Fibroblast of skin of abdomen (primary cell): ENCODE data around the gene SLC5A11.

Experiments used
- DNase-seq: peaks from one replicate; pipeline ENCODE4 v3.0.0-alpha.2; 2013

SLC5A11 gene

DNA sequence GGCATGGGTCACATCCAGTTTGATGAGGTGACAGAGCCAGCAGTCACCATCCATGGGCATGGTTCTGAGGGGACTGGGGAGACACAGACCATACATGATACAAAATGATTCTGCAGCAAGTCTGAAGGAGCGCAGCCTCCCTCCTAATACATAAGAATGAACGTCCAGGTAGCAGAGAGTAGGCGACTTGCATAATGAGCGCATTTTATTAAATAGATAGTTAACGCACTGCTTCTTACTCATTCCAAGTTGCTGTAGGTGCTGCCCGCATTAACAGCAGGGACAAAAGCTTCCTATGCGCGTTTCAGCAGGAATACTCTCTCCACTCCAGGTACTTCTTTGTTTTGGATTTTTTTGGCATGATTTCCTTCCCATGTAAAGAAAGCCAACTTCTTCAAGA, 73.8 kb downstream of the SLC5A11 start:
- DNase-seq = no peak

DNA sequence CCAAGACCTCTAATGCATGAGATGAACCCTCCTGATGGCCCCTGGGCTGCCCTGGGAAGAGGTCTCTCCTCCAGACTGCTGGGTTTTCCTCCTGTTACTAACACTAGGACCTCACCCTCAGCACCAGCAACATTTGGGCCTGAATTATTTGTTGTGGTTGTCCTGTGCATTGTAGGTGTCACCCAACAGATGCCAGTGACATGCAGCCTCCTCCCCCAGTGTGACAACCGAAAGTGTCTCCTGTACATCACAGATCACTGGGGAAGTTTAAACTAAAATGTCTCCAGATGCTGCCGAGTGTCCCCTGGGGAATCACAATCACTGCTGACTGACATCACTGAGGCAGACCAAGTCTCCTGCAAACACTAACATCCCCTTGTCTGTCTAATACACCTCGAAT, 74.8 kb downstream of the SLC5A11 start:
- no peak for DNase-seq

DNA sequence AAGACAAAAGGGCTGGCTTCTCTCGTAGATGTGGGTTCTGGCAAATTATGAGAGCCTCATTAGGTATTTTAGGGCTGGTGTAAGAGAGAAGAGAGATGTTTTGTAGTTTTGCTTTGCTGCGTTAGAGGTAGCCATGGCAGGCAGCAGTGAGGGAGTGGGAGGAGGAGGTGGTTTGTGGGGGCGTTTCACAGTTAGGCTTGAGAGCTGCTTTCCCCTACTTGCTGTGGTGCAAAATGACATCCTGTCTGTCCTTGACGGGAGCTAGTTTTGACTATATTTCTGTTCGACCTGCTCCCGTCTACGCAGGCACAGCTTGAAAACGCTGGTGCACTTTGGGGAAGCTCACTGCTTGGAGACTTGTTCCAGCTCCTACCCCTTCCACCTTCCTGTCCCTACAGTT, 75.5 kb downstream of the SLC5A11 start:
- DNase-seq = no peak

DNA sequence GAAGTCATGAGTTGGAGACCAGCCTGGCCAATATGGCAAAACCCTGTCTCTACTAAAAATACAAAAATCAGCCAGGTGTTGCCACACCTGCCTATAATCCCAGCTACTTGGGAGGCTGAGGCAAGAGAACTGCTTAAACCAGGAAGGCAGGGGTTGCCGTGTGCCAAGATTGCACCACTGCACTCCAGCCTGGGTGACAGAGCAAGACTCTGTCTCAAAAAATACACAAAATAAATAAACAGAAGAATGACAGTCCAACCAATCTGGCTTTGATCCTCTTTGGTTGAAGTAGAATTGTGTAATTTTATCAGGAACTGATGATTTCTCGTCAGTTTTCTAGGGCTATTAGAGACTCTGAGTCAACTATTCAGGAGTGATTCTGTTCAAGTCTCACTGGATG, 79.4 kb downstream of the SLC5A11 start:
- no peak for DNase-seq

DNA sequence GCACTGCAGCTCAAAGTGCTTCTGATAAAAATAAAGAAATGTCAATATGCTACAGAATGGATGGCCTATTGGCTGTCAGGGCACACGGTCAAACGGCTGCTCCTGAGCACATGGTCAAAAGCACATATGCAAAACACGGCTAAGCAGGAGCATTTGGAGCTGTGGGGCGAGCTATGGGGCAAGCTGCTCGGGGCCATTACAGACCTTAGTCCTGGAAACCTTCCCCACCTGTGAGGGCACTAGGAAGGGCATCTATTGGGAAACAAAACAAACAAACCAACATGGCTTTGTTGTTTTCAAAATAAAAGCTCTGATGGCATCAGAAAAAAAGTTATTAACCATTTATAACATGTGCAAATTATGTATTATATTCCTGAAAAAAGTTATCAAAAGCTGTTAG, 83.6 kb downstream of the SLC5A11 start:
- DNase-seq = no peak

DNA sequence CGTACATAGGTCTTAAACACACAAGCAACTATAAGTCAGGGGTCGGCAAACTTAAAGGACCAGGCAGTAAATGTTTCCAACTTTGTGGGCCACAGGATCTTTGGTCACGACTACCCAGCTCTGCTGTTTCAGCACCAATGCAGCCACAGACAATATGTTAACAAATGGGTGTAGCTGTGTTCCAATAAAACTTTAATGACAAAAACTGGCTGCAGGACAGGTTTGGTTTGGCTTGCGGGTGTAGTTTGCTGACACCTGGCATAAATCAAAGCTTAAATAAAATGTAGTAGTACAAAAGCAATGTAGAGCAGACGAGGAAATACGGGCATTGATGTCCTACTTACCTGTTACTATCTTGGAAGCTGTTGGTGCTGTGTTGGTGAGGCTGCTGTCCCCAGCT, 84.7 kb downstream of the SLC5A11 start:
- DNase-seq = no peak

DNA sequence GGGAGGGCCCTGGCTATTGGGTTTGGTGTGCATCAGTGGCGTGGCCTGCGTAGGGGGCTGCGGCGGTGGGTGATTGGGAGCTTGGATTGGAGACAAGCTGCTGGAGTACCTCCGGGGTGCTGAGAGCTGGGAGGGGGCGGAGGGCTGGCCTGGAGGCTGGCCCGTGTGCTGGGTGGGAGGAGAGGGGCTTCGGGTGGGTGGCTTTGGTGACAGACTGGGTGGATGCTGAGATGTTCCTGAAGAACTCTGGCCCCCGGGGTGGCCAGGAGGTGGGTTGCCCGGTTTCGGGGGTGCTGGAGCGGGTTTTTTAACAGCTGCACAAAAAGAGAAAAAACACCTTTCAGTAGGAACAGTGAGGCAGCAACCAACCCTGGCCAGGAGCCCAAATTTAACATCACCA, 85.3 kb downstream of the SLC5A11 start:
- DNase-seq = no peak

DNA sequence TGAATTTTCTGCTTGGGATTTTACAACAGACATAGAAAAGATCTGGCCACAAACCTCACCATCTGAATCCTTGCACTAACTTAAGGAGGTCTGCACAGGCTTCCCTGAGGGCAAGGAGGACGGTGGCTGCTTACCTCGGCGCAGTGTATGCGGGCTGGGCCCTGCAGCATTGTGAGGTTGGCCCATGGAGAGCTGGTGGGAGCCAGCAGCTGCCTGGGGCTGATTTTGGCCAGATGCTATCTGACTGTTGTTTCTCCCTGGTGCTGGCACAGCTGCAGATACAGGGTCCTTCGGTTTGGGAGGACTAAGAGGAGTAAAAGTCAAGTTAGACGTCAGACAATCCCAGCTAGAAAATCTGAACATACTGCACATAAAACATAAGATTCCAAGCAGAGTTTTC, 89.6 kb downstream of the SLC5A11 start:
- no peak for DNase-seq

DNA sequence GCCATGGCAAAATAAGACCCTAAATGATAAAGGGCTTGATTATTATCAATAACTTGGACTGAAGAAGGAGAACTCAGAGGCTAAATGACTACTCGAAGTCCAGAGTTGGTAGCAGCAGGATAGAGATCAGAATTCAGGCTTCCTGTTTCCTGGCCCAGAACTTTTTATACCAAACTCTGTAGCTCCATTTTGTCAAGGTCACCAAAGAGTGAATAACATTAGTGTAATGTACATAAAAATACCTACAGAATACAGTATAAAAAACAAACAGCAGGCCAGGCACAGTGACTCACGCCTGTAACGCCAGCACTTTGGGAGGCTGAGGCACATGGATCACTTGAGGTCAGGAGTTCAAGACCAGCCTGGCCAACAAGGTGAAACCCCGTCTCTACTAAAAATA, 90.4 kb downstream of the SLC5A11 start:
- DNase-seq = no peak

DNA sequence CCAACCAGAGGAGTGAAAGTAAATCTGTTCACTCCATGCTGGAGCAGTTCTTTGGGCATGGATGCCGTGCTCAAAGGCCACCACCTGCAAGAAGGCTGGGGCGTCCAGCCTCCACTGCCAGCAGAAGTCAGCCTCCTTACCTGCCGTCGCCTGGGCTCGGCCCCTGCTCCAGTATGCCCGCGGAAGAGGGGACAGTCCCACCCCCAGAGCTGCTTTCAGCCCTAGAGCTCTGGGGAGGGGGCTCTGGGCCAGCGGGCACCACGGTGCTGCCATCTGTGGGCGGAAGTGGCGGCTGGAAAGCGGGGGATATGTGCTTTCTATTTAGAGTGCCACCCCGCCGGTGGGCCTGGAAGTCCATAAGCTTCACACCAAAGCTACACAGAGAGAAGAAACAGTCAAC, 93.5 kb downstream of the SLC5A11 start:
- no peak for DNase-seq

DNA sequence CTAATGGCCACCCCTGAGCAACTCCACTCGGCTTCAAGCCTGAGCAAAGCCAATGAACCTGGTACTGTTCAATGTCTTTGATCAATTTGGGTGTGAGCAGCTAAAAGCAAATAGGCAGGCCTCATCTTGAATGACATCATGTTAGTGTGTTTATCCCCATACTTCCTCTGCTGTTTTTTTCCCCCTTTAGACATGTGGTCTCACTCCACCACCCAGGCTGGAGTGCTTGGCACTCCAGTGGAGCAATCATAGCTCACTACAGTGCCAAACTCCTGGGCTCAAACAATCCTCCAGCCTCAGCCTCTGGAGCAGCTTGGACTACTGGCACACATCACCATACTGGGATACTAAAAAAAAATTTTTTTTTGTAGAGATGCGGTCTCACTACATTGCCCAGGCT, 94.0 kb downstream of the SLC5A11 start:
- DNase-seq = no peak

DNA sequence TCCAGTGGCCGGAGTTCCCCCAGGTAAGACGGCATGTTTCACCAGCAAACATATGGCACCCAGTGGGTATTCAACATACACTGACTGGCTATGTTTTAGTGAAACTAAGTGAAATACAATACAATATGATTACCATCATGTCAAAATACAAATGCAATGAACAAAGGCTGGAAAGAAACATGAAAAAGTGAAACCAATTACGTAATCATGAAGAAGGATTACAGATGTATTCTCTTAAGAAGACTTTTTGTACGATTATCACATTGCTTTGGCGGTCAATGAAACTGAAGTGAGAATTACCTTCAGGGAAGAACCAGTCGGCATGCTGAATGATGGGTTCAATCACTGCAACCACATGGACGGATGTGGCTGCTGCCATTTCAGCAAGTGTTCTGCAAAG, 97.7 kb downstream of the SLC5A11 start:
- DNase-seq = no peak

DNA sequence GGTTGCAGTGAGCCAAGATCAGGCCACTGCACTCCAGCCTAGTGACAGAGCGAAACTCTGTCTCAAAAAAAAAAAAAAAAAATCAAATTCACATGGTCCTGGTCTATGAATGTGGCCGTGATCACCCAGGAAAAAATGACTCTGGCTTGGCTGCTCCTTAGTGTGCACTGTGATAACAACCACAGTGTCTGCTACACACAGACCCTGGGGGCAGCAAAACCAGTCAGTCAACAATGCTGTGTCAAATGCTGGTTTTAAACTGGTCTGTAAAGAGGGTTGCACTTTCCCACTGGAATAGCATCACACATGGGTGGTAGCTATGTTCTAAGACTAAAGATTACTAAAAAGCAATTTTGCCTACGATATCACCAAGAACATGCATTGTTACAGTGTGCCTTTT, 98.4 kb downstream of the SLC5A11 start:
- DNase-seq = no peak

DNA sequence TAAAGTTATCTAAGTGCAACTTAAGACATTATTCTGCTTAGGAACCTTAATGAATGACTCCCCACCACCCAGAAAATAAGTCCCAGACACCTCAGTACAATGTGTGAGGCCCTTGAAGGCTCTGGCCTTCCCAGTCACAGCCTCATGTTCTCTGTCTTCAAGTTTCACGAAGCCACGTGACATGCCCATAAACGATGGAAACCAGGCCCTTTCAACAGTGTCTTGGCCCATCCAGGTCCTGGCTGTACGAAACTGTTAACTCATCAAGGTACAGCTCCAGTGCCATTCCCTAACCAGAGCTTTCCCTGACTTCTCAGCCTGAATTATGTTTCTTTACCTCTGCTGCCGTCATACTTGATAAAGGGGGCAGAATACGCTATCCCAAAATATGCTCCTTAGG, 100.4 kb downstream of the SLC5A11 start:
- no peak for DNase-seq

DNA sequence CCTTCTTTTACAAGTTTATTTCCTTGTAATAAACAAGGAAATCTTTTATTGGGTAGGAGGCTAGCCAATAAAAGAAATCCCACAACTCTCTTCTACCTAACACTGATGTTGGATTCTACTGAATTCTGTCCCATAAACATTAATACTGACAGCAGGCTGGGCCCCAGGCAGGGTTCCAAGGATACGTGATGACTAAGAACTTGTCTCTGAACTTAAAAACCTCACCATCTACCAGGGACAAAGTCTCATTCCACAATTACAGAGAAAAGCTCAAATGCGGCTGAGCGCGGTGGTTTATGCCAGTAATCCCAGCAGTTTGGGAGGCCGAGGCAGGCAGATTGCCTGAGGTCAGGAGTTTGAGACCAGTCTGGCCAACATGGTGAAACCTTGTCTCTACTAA, 104.5 kb downstream of the SLC5A11 start:
- DNase-seq = peak; percentile 64

DNA sequence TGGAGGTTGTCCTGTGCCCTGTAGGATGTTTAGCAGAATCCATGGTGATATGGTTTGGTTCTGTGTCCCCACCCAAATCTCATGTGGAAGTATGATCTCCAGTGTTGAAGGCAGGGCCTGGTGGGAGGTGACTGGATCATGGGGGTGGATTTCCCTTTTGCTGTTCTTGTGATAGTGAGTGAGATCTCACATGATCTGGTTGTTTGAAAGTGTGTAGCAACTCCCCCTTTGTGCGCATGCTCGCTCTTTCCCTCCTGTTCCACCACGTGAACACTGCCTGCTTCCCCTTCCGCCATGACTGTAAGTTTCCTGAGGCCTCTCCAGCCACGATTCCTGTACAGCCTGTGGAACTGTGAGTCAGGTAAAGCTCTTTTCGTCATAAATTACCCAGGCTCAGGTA, 107.5 kb downstream of the SLC5A11 start:
- no peak for DNase-seq

DNA sequence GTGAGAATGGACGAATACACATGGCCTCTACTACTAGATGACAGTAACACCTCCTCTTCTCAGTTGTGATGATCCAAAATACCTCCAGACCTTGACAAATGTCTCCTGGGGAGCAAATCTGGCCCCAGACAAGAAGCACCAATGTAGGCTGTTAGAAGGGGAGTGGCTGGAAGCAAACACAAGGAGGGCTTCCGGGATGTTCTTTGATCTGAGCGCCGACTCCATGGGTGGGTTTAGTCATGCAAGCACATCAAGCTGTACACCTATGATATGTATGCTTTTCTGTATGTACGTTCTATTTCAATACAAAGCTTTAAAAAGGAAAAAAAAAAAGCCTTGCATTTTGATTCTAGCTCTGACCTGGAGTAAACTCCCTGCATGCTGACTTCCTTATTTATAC, 108.0 kb downstream of the SLC5A11 start:
- DNase-seq = no peak

DNA sequence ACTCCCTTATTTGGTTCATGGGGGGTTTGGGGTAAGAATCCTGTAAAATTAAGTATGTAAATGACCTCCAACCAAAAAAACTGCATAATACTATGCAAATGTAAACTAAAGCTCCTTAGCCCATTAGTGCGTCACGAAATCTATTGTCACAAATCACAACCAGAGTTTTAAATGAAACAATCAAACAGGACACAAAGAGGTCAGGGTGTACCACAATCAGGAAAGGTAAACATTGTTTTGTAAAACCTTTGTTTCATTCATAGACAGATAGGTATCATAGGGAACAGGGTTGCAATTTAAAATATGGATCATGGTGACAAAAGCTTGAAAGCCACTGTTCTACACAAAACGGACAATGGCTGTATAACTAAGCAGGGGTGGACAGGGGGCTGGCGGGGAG, 108.4 kb downstream of the SLC5A11 start:
- no peak for DNase-seq

DNA sequence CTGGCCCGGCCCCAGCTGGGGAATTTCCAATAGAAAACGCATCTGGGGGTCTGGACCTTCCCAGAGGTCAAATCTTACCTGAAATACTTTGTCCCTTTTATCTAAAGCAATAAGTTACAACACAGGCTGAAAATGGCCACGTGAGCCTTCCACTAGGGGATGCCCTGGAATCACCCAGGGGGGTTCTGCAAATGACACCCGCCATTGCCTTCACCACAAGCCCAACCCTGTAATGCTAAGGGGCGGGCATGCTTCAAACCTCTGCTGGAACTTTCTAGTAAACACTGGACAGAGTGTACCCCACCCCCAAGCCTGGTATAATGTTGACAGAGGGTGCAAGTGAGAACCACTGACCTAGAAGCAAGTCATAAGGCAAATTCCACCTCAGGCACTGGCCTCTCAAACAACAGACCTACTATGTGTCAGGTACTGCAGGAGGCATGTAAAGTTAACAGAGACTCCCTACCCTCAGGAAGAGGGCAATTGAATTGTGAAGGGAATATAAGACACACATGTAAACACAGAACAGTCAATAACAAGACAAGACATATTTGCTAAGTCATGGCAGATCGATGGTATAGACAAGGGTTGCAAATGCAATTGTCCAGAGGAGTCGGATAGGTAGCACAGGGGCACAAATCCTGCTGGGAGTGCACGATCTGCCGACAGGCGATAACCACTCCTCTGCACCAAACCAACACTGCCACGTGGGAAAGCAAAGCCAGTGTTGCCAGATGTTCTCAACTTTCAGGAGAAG, 110.4 kb downstream of the SLC5A11 start:
- no peak for DNase-seq

DNA sequence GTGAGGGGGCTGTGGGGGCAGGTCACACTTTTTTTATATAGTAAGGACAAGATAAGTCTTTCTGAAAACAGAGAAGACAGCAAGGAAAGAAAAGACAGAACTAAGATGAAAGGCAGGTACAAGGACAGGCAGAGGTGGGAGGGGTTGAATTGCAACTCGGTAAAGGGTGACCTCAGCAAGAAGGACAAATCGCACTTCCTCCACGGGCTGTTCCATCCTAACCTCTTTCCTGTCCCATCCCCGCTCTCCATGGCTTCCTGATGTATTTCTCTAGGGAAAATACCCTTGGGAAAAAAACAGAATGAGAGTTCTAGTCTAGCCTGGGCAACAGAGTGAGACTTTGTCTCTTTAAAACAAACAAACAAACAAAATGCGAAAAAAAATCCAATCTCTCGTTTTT, 112.1 kb downstream of the SLC5A11 start:
- no peak for DNase-seq
